Activated CD8-positive, alpha-beta memory T cell treated with anti-CD3 and anti-CD28 coated beads, Interleukin-2, amount 50 U/mL, for 24 hours (primary cell): ENCODE data around the gene DAZL.

Experiments
- DNase-seq: peaks from one replicate; pipeline ENCODE4 v3.0.0-alpha.2; 2020; ENCODE audit errors: extremely low read depth

DAZL gene

GRCh38 chr3:16545413-16546185 lies 59.6 kb downstream of the DAZL start:
- DNase-seq, result no peak

DNA sequence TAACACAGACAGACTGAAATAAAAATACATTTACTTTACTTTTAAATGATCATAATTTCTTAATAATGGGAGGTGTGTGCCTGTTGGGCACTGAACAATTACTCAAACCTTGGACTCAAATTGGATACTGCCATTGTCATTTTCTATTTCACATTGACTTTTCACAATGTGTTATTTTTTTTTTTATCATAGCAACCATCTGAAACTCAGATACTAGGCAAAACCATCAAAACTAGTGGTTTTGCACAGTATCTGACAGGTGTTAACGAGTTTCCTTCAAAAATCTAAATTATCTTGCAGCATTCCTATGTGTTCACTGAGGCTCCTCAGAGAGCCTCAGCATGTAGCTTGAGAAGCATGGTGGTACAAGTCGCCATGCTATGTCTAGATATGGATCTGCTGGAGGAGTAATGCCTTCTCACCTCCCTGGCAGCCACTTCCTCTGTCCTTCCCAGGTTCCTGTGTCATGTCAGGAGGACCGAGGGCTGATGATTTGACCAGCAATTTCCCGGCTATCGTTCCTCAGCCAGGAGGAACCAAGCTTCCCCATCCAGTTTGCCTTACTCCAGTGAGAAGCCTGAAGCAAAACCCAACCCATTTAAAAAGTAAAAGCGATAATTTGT lies 61.9 kb downstream of the DAZL start:
- DNase-seq, result no peak

DNA sequence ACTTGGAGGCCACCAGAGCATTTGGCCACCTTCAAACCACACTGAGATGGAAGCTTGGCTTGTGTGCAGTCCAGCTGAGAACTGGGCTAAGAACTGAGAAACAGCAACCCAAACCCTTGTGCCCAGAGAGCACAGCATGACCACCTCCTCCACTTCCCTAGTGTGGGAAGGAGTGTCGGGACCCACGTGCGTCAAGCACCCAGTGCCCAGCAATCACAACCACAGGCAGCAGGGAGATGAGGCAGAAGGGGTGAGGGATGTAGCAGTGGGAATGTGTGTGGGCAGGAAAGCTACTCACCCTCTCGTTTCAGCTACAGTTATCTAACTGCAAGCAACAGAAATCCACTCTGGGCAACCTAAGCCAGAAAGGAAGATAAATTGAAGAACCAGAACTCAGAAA lies 66.7 kb downstream of the DAZL start:
- no peak for DNase-seq

GRCh38 chr3:16536996-16537395 lies 68.2 kb downstream of the DAZL start:
- DNase-seq, result no peak
